ENCODE results near the gene LAMA2. TPM values are rescaled to one million over a fixed set of nuclear protein-coding genes. Genes with fewer than 3 reads are reported as not detected.
"Not testable (repeated sequence)": the region's sequence is repeated elsewhere in the genome, so short reads cannot be mapped to it uniquely, and the experiment has no call there.

LAMA2 gene
- total RNA-seq, 2 experiments from 2014 or later: 0.26 TPM; not detected in 1

DNA sequence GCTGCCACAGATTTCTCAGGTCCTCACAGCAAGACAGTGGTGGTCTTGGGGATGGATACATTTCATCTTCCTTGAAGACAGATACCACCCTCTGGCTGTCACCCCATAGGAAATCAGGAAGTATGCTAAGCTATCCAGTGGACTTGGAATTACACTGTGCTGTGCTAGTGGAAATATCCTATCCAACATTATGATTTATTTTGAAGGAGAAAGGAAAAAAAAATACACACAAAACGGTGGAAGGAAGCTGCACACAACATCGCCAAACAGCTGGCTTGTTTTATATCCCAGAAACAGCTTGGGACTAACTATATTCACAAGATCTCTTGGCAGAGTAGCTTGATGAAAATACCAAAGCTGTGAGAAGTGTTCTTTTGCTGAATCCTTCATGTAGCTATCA is 257.6 kb downstream of the LAMA2 start:
- Mint-ChIP-seq H3K4me3 (no peak overlapping the region), H3K27ac (no peak overlapping the region), H3K9me3 (ENCODE audit: insufficient read depth) (no peaks in the 10 kb centered on the region), H3K27me3 (ENCODE audit: low read depth) (no peaks in the 10 kb centered on the region), H3K4me1 (ENCODE audit: low read depth) (no peaks in the 10 kb centered on the region), H3K36me3 (ENCODE audit: low read depth) (no peaks in the 10 kb centered on the region)
- ChIA-PET POLR2A (no interaction called here), CTCF (no interaction called here)
- ATAC-seq (no peak), DNase-seq (no peak)

GRCh38 chr6:129141499-129141898 is 258.6 kb downstream of the LAMA2 start:
- Mint-ChIP-seq H3K9me3 (ENCODE audit: insufficient read depth) (no peaks in the 10 kb centered on the region), H3K4me1 (ENCODE audit: low read depth) (no peaks in the 10 kb centered on the region), H3K27ac (no peak overlapping the region), H3K4me3 (no peak overlapping the region), H3K36me3 (ENCODE audit: low read depth) (no peaks in the 10 kb centered on the region), H3K27me3 (ENCODE audit: low read depth) (no peaks in the 10 kb centered on the region)
- ATAC-seq (no peak), DNase-seq (no peak)
- CTCF ChIA-PET: no interaction called here
- POLR2A ChIA-PET: no interaction called here

GRCh38 chr6:129146902-129147301 is 264.0 kb downstream of the LAMA2 start:
- Mint-ChIP-seq H3K4me1 (ENCODE audit: low read depth) (no peaks in the 10 kb centered on the region), H3K9me3 (ENCODE audit: insufficient read depth) (no peaks in the 10 kb centered on the region), H3K27ac (no peak overlapping the region), H3K4me3 (no peak overlapping the region), H3K36me3 (ENCODE audit: low read depth) (no peaks in the 10 kb centered on the region), H3K27me3 (ENCODE audit: low read depth) (no peaks in the 10 kb centered on the region)
- ChIA-PET POLR2A (interaction anchor here (0.5 kb wide), 1 partner anchor 9 kb away, joined by 3 read pairs; no protein-coding TSS in a partner anchor), CTCF (no interaction called here)
- DNase-seq: no peak
- no peak for ATAC-seq

GRCh38 chr6:129150507-129150906 is 267.6 kb downstream of the LAMA2 start:
- Mint-ChIP-seq H3K4me1 (ENCODE audit: low read depth) (no peaks in the 10 kb centered on the region), H3K27me3 (ENCODE audit: low read depth) (no peaks in the 10 kb centered on the region), H3K36me3 (ENCODE audit: low read depth) (no peaks in the 10 kb centered on the region), H3K27ac (no peak overlapping the region), H3K9me3 (ENCODE audit: insufficient read depth) (no peaks in the 10 kb centered on the region), H3K4me3 (no peak overlapping the region)
- ChIA-PET CTCF (no interaction called here), POLR2A (no interaction called here)
- ATAC-seq: no peak
- no peak for DNase-seq

DNA sequence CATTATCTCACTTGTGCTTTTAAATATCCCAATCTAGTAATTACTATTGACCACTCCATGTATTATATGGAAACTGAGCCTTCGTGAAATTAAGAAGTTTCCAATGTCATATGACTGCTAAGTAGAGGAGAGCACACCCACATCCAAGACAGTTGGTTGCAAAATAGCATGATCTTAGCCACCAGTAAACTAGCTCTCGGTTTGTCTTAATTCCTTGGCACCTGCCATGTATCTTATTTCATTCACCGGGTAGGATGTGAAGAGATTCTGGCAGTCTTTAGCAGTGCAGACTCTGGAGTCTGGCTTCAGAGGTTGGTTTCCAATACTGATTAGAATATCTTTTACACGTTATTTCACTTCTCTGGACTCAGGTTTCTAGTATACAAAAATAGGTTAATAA is 270.3 kb downstream of the LAMA2 start:
- H3K27ac Mint-ChIP-seq: no peak overlapping the region
- ATAC-seq: no peak
- POLR2A ChIA-PET: no interaction called here

DNA sequence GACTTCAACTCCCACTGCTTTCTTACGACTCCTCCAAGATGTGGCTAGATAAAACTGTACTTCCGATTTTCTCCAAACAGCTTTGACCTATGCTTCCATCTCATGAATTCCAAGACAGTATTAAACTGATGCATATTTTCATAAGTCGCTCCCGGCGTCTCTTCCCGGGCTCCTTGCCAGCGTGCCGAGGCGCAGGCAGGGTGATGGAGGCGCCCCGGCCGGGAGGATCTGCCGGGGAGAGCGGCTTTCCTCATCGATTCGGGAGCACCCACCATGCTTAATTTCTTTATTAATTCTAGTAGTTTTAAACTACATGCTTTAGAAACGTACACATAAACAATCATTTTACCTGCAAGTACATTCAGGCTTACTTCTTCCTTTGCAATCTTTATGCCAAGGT is 276.3 kb downstream of the LAMA2 start:
- H3K4me1 Mint-ChIP-seq (ENCODE audit: low read depth); DNase-seq; H3K36me3 Mint-ChIP-seq (ENCODE audit: low read depth); H3K4me3 Mint-ChIP-seq; H3K27me3 Mint-ChIP-seq (ENCODE audit: low read depth); ATAC-seq; POLR2A ChIA-PET; H3K9me3 Mint-ChIP-seq (ENCODE audit: insufficient read depth); H3K27ac Mint-ChIP-seq; CTCF ChIA-PET: not testable (repeated sequence)

More for the DNA sequence above, 270.3 kb downstream of the LAMA2 start:
- CTCF ChIA-PET: no interaction called here
- H3K4me3 Mint-ChIP-seq: no peak overlapping the region
- no peaks in the 10 kb centered on the region for H3K36me3 Mint-ChIP-seq (ENCODE audit: low read depth)
- H3K27me3 Mint-ChIP-seq (ENCODE audit: low read depth): no peaks in the 10 kb centered on the region
- no peak for DNase-seq
- no peaks in the 10 kb centered on the region for H3K9me3 Mint-ChIP-seq (ENCODE audit: insufficient read depth)
- H3K4me1 Mint-ChIP-seq (ENCODE audit: low read depth): no peaks in the 10 kb centered on the region

DNA sequence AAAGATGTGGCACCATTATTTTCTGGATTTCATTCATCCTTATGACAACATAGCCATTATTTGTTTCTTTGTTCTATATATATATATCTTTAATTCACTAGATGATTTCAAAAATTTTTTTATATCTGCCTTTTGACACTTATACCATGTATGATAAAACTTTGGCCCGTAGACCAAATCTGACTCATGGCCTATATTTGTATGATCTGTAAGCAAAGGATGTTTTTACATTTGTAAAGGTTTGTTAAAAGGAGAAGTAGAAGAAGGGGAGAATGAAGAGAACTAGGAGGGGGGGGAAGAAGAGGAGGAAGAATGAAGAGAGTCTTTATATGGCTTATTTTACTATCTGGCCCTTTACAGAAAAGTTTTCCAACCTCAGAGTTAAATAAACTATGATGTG is 279.7 kb downstream of the LAMA2 start:
- ATAC-seq (no peak), DNase-seq (no peak)
- POLR2A ChIA-PET: no interaction called here
- no peaks in the 10 kb centered on the region for H3K27me3 Mint-ChIP-seq (ENCODE audit: low read depth)
- no peaks in the 10 kb centered on the region for H3K4me1 Mint-ChIP-seq (ENCODE audit: low read depth)
- no peaks in the 10 kb centered on the region for H3K36me3 Mint-ChIP-seq (ENCODE audit: low read depth)
- no peak overlapping the region for H3K4me3 Mint-ChIP-seq
- no peak overlapping the region for H3K27ac Mint-ChIP-seq
- CTCF ChIA-PET: no interaction called here
- H3K9me3 Mint-ChIP-seq (ENCODE audit: insufficient read depth): no peaks in the 10 kb centered on the region

GRCh38 chr6:129163551-129163950 is 280.6 kb downstream of the LAMA2 start:
- Mint-ChIP-seq H3K27me3 (ENCODE audit: low read depth) (no peaks in the 10 kb centered on the region), H3K4me1 (ENCODE audit: low read depth) (no peaks in the 10 kb centered on the region), H3K36me3 (ENCODE audit: low read depth) (no peaks in the 10 kb centered on the region), H3K27ac (no peak overlapping the region), H3K9me3 (ENCODE audit: insufficient read depth) (no peaks in the 10 kb centered on the region), H3K4me3 (no peak overlapping the region)
- no peak for DNase-seq
- ChIA-PET POLR2A (no interaction called here), CTCF (no interaction called here)
- ATAC-seq: no peak

GRCh38 chr6:129164032-129164431 is 281.1 kb downstream of the LAMA2 start:
- Mint-ChIP-seq H3K4me3 (no peak overlapping the region), H3K36me3 (ENCODE audit: low read depth) (no peaks in the 10 kb centered on the region), H3K4me1 (ENCODE audit: low read depth) (no peaks in the 10 kb centered on the region), H3K27me3 (ENCODE audit: low read depth) (no peaks in the 10 kb centered on the region), H3K9me3 (ENCODE audit: insufficient read depth) (no peaks in the 10 kb centered on the region), H3K27ac (no peak overlapping the region)
- DNase-seq (no peak), ATAC-seq (no peak)
- ChIA-PET CTCF (no interaction called here), POLR2A (no interaction called here)

DNA sequence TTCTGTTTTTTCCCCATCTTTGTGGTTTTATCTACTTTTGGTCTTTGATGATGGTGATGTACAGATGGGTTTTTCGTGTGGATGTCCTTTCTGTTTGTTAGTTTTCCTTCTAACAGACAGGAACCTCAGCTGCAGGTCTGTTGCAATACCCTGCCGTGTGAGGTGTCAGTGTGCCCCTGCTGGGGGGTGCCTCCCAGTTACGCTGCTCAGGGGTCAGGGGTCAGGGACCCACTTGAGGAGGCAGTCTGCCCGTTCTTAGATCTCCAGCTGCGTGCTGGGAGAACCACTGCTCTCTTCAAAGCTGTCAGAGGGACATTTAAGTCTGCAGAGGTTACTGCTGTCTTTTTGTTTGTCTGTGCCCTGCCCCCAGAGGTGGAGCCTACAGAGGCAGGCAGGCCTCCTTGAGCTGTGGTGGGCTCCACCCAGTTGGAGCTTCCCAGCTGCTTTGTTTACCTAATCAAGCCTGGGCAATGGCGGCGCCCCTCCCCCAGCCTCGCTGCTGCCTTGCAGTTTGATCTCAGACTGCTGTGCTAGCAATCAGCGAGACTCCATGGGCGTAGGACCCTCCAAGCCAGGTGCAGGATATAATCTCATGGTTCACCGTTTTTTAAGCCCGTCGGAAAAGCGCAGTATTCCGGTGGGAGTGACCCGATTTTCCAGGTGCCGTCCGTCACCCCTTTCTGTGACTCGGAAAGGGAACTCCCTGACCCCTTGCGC is 289.5 kb downstream of the LAMA2 start:
- H3K4me1 Mint-ChIP-seq (ENCODE audit: low read depth); H3K36me3 Mint-ChIP-seq (ENCODE audit: low read depth); H3K27me3 Mint-ChIP-seq (ENCODE audit: low read depth); ATAC-seq; H3K4me3 Mint-ChIP-seq; DNase-seq; POLR2A ChIA-PET; CTCF ChIA-PET; H3K9me3 Mint-ChIP-seq (ENCODE audit: insufficient read depth); H3K27ac Mint-ChIP-seq: not testable (repeated sequence)

DNA sequence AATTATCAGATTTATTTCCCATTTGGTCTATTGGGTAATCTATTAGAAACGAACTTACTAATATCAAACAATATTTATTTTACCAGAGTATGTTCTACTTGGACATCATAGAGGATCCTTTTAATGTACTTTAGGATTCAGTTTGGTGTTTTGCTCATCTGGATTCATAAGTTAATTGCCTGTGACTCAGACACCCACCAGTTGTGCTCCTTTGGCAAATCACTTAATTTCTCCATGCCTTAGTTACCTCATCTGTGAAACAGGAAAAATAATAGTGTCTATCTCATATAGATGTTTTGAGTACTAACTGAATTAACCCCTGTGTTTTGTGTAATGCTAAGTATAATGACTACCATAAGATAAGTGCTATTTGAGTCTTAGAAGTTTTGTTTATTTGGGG is 292.1 kb downstream of the LAMA2 start:
- Mint-ChIP-seq H3K27me3 (ENCODE audit: low read depth) (no peaks in the 10 kb centered on the region), H3K27ac (no peak overlapping the region), H3K36me3 (ENCODE audit: low read depth) (no peaks in the 10 kb centered on the region), H3K4me3 (no peak overlapping the region), H3K4me1 (ENCODE audit: low read depth) (no peaks in the 10 kb centered on the region), H3K9me3 (ENCODE audit: insufficient read depth) (no peaks in the 10 kb centered on the region)
- no peak for DNase-seq
- ChIA-PET POLR2A (no interaction called here), CTCF (no interaction called here)
- no peak for ATAC-seq

- Mint-ChIP-seq H3K36me3 (ENCODE audit: low read depth) (no peaks in the 10 kb centered on the region), H3K9me3 (ENCODE audit: insufficient read depth) (no peaks in the 10 kb centered on the region), H3K4me3 (no peak overlapping the region), H3K27ac (no peak overlapping the region), H3K4me1 (ENCODE audit: low read depth) (no peaks in the 10 kb centered on the region), H3K27me3 (ENCODE audit: low read depth) (no peaks in the 10 kb centered on the region)
- ChIA-PET POLR2A (no interaction called here), CTCF (no interaction called here)
- DNase-seq (no peak), ATAC-seq (no peak)
These were observed 294.9 kb downstream of the LAMA2 start for GRCh38 chr6:129177801-129178200.

DNA sequence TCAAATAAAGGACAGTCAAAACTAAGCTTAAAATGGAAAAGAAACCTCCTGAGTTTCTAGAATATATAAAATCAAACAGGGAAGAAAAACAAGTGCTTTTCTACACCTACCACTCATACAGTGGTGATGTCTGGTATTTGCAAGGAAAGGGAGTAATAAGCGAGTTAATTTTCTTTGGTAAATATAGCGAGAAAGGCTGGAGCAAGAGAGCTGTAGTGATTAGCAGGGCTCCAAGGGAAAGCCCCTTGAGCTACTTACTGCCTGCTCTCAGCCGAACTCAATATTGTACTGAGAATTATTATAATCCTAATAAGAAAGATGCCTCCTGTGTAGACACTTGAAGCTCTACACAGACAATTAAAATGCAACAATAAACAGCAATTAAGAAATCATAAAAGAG is 296.3 kb downstream of the LAMA2 start:
- Mint-ChIP-seq H3K36me3 (ENCODE audit: low read depth) (no peaks in the 10 kb centered on the region), H3K4me3 (no peak overlapping the region), H3K4me1 (ENCODE audit: low read depth) (no peaks in the 10 kb centered on the region), H3K27ac (no peak overlapping the region), H3K27me3 (ENCODE audit: low read depth) (no peaks in the 10 kb centered on the region), H3K9me3 (ENCODE audit: insufficient read depth) (no peaks in the 10 kb centered on the region)
- DNase-seq (no peak), ATAC-seq (no peak)
- ChIA-PET POLR2A (no interaction called here), CTCF (no interaction called here)

Measured in activated CD8-positive, alpha-beta T cell treated with anti-CD3 and anti-CD28 coated beads, Interleukin-2, amount 10 ng/mL, durations not matched to agents 7 days and 5 days (primary cell).